Activated CD4-positive, alpha-beta T cell treated with anti-CD3 and anti-CD28 coated beads, Interleukin-2, Interleukin-4, amounts not matched to agents 100 ng/mL and 50 ng/mL, durations not matched to agents 16 hours and 8 hours (primary cell): ENCODE results near the gene C10orf105.

Experiments used
- DNase-seq: peaks from one replicate; pipeline ENCODE4 v3.0.0-alpha.2; 2020; ENCODE audit warnings: low spot score

The C10orf105 gene

GRCh38 chr10:71737001-71737833, 17.6 kb upstream of the C10orf105 start:
- no peak for DNase-seq

GRCh38 chr10:71736570-71736952, 17.0 kb upstream of the C10orf105 start:
- no peak for DNase-seq

GRCh38 chr10:71735709-71736569, 16.4 kb upstream of the C10orf105 start:
- DNase-seq, result peak; percentile 53

- DNase-seq, result no peak
These were observed 15.2 kb upstream of the C10orf105 start for GRCh38 chr10:71734797-71735196.

- DNase-seq, result no peak
These were observed 12.2 kb upstream of the C10orf105 start for GRCh38 chr10:71731791-71732190.

GRCh38 chr10:71729161-71729636, 9.6 kb upstream of the C10orf105 start:
- DNase-seq, result no peak

GRCh38 chr10:71727738-71728737, 8.5 kb upstream of the C10orf105 start:
- peak; percentile 47 for DNase-seq

- peak; percentile 39 for DNase-seq
These were observed 7.6 kb upstream of the C10orf105 start for GRCh38 chr10:71727105-71727737.

- DNase-seq, result peak; percentile 27
These were observed 7.1 kb upstream of the C10orf105 start for GRCh38 chr10:71726580-71727104.

- peak; percentile 73 for DNase-seq
These were observed 6.5 kb upstream of the C10orf105 start for GRCh38 chr10:71725998-71726579.

- DNase-seq, result no peak
These were observed 5.7 kb upstream of the C10orf105 start for GRCh38 chr10:71725249-71725648.

GRCh38 chr10:71724539-71724938, 5.0 kb upstream of the C10orf105 start:
- no peak for DNase-seq

- DNase-seq, result no peak
These were observed 3.7 kb upstream of the C10orf105 start for GRCh38 chr10:71723311-71723710.

- DNase-seq, result no peak
These were observed 3.3 kb upstream of the C10orf105 start for GRCh38 chr10:71722849-71723248.

GRCh38 chr10:71721313-71721712, 1.7 kb upstream of the C10orf105 start:
- DNase-seq, result no peak

GRCh38 chr10:71720288-71720687, 710 bp upstream of the C10orf105 start:
- DNase-seq, result no peak

GRCh38 chr10:71719042-71719441, 536 bp downstream of the C10orf105 start:
- DNase-seq, result no peak

- DNase-seq, result no peak
These were observed 1.3 kb downstream of the C10orf105 start for GRCh38 chr10:71718165-71718698.

GRCh38 chr10:71717551-71717951, 2.0 kb downstream of the C10orf105 start:
- DNase-seq, result no peak

- DNase-seq, result no peak
These were observed 2.5 kb downstream of the C10orf105 start for GRCh38 chr10:71717056-71717455.
